Subcutaneous adipose tissue (tissue), 4 donors: Measurements from ENCODE around the gene MTTP. TPM values are rescaled to one million over a fixed set of nuclear protein-coding genes. Genes with fewer than 3 reads are reported as not detected.

ENCODE experiments used
- CTCF ChIP-seq: fragments of 450-650 bp; IDR thresholded peaks from one replicate; pipeline ENCODE4 v1.5.1; 2016; ENCODE audit warnings: low read depth, mild to moderate bottlenecking, control low read depth, antibody characterized with exemption, moderate library complexity
- total RNA-seq, 4 donors: library from RNA; depleted of rRNA; stranded (reverse); fragments of >200 nt; gene quantifications; one replicate each; pipeline ENCODE4 v1.1.0, GENCODE V29; 2016

MTTP gene
- total RNA-seq, 4 donors from 2014 or later = 0.38 to 1.3 (median 1.0) TPM; not detected in 1

- TF ChIP-seq CTCF = no peak
These were observed 68.3 kb downstream of the MTTP start for GRCh38 chr4:99642725-99643489.

- no peak for TF ChIP-seq CTCF
These were observed 69.8 kb downstream of the MTTP start for GRCh38 chr4:99644453-99644852.

GRCh38 chr4:99645036-99645435, 70.4 kb downstream of the MTTP start:
- no peak for TF ChIP-seq CTCF

GRCh38 chr4:99645638-99646037, 71.0 kb downstream of the MTTP start:
- TF ChIP-seq CTCF = no peak

- TF ChIP-seq CTCF = no peak
These were observed 72.4 kb downstream of the MTTP start for GRCh38 chr4:99647071-99647470.

- TF ChIP-seq CTCF = no peak
These were observed 73.7 kb downstream of the MTTP start for GRCh38 chr4:99648321-99648720.

GRCh38 chr4:99649208-99649607, 74.6 kb downstream of the MTTP start:
- TF ChIP-seq CTCF = no peak
